PC-3 (cell line): ENCODE measurements around the gene TH.

ENCODE experiments used
- EZH2 ChIP-seq: fragments of 300-600 bp; sonication (generic); IDR thresholded peaks from one replicate; pipeline ENCODE4 v1.6.1; 2017; ENCODE audit warnings: antibody characterized with exemption, mild to moderate bottlenecking, low read length; ENCODE audit not compliant: unreplicated experiment
- EZH2phosphoT487 ChIP-seq: fragments of 300-600 bp; sonication (generic); IDR thresholded peaks from 2 replicates; pipeline ENCODE4 v1.6.1; 2018; ENCODE audit warnings: mild to moderate bottlenecking, antibody characterized with exemption, low read length, borderline replicate concordance
- TF ChIP-seq, protein P1 (sequence below): fragments of 300-600 bp; sonication (generic); conservative IDR thresholded peaks from 2 replicates; pipeline ENCODE4 v1.5.1; 2017; ENCODE audit warnings: antibody characterized with exemption, low read depth, mild to moderate bottlenecking, low read length

- TF ChIP-seq, protein P1, sequence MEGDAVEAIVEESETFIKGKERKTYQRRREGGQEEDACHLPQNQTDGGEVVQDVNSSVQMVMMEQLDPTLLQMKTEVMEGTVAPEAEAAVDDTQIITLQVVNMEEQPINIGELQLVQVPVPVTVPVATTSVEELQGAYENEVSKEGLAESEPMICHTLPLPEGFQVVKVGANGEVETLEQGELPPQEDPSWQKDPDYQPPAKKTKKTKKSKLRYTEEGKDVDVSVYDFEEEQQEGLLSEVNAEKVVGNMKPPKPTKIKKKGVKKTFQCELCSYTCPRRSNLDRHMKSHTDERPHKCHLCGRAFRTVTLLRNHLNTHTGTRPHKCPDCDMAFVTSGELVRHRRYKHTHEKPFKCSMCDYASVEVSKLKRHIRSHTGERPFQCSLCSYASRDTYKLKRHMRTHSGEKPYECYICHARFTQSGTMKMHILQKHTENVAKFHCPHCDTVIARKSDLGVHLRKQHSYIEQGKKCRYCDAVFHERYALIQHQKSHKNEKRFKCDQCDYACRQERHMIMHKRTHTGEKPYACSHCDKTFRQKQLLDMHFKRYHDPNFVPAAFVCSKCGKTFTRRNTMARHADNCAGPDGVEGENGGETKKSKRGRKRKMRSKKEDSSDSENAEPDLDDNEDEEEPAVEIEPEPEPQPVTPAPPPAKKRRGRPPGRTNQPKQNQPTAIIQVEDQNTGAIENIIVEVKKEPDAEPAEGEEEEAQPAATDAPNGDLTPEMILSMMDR, result no peak
- TF ChIP-seq EZH2phosphoT487 (no peak), EZH2 (no peak)
Observed at GRCh38 chr11:2202900-2203439, 31.4 kb upstream of the TH start.
